ENCODE measurements around the gene KIF12. TPM values are rescaled to one million over a fixed set of nuclear protein-coding genes. Genes with fewer than 3 reads are reported as not detected.

Gene KIF12
- polyA plus RNA-seq, 1 donor (not counting 4 experiments of a cell fraction or from before 2014, with no cell fraction given), result 1.5 TPM

- H3K27ac ChIP-seq (ENCODE audit: control insufficient read depth, insufficient read depth, low read length), result no peak overlapping the region
- no peaks in the 10 kb centered on the region for H3K27me3 ChIP-seq (ENCODE audit: control insufficient read depth, extremely low read depth, insufficient read depth, low read length)
- dilution Hi-C loops (cut with MboI; ENCODE audit: extremely low pct_ligation_motif_present, low sequenced_read_pairs), result no loop called here
- no peak overlapping the region for H3K4me3 ChIP-seq (ENCODE audit: control insufficient read depth in 2 of 3, extremely low read depth in 1 of 3, insufficient read depth in 2 of 3, low read depth in 1 of 3, low read length in 3 of 3)
- FAIRE-seq (no peak), DNase-seq (ENCODE audit: low read depth, low spot score) (no peak)
- H4K20me1 ChIP-seq (ENCODE audit: control insufficient read depth, extremely low read depth, insufficient read depth, low read length), result no peaks in the 10 kb centered on the region
- no peak overlapping the region for H3K4me2 ChIP-seq (ENCODE audit: control insufficient read depth, extremely low read depth, insufficient read depth, low read depth, low read length)
- no peaks in the 10 kb centered on the region for H3K79me2 ChIP-seq (ENCODE audit: control insufficient read depth, insufficient read depth, low read length)
- no peaks in the 10 kb centered on the region for H3K9me3 ChIP-seq (ENCODE audit: control insufficient read depth, low read depth, low read length)
- no peak overlapping the region for H2AFZ ChIP-seq (ENCODE audit: control insufficient read depth, low read length)
- H3K36me3 ChIP-seq (ENCODE audit: control insufficient read depth in 2 of 2, extremely low read depth in 1 of 2, insufficient read depth in 2 of 2, low read length in 2 of 2), result peaks cover 0 to 6% of the 10 kb centered on the region in 2 experiments
- no peaks in the 10 kb centered on the region for H3K9me1 ChIP-seq (ENCODE audit: control insufficient read depth, extremely low read depth, insufficient read depth, low read length)
- no peak for TF ChIP-seq EZH2 (IDR thresholded peaks at IDR 0.05; ENCODE audit: low read length)
- H3K9ac ChIP-seq (ENCODE audit: control insufficient read depth, extremely low read depth, insufficient read depth, low read length), result no peak overlapping the region
- no peaks in the 10 kb centered on the region for H3K4me1 ChIP-seq (ENCODE audit: control insufficient read depth, extremely low read depth, insufficient read depth, low read length)
Observed at GRCh38 chr9:114055894-114056293, 43.2 kb downstream of the KIF12 start.

GRCh38 chr9:114055061-114055460 is 44.0 kb downstream of the KIF12 start:
- Histone ChIP-seq H3K9ac (ENCODE audit: control insufficient read depth, extremely low read depth, insufficient read depth, low read length) (no peak overlapping the region), H4K20me1 (ENCODE audit: control insufficient read depth, extremely low read depth, insufficient read depth, low read length) (no peaks in the 10 kb centered on the region), H3K36me3 (ENCODE audit: control insufficient read depth in 2 of 2, extremely low read depth in 1 of 2, insufficient read depth in 2 of 2, low read length in 2 of 2) (peaks cover 0 to 9% of the 10 kb centered on the region in 2 experiments), H3K4me2 (ENCODE audit: control insufficient read depth, extremely low read depth, insufficient read depth, low read depth, low read length) (no peak overlapping the region), H3K9me1 (ENCODE audit: control insufficient read depth, extremely low read depth, insufficient read depth, low read length) (no peaks in the 10 kb centered on the region), H3K9me3 (ENCODE audit: control insufficient read depth, low read depth, low read length) (no peaks in the 10 kb centered on the region), H3K27ac (ENCODE audit: control insufficient read depth, insufficient read depth, low read length) (no peak overlapping the region), H3K27me3 (ENCODE audit: control insufficient read depth, extremely low read depth, insufficient read depth, low read length) (no peaks in the 10 kb centered on the region), H3K79me2 (ENCODE audit: control insufficient read depth, insufficient read depth, low read length) (no peaks in the 10 kb centered on the region), H3K4me3 (ENCODE audit: control insufficient read depth in 2 of 3, extremely low read depth in 1 of 3, insufficient read depth in 2 of 3, low read depth in 1 of 3, low read length in 3 of 3) (no peak overlapping the region), H2AFZ (ENCODE audit: control insufficient read depth, low read length) (no peak overlapping the region), H3K4me1 (ENCODE audit: control insufficient read depth, extremely low read depth, insufficient read depth, low read length) (no peaks in the 10 kb centered on the region)
- FAIRE-seq (no peak), DNase-seq (ENCODE audit: low read depth, low spot score) (no peak)
- TF ChIP-seq CTCF (optimal IDR thresholded peaks at IDR 0.05 in 1 of 3, IDR thresholded peaks at IDR 0.05 in 1 of 3, conservative IDR thresholded peaks at IDR 0.05 in 1 of 3; ENCODE audit: extremely low read depth in 1 of 3, insufficient read depth in 2 of 3, low read length in 3 of 3), result no peak
- dilution Hi-C loops (cut with MboI; ENCODE audit: extremely low pct_ligation_motif_present, low sequenced_read_pairs), result no loop called here

- H3K79me2 ChIP-seq (ENCODE audit: control insufficient read depth, insufficient read depth, low read length), result no peaks in the 10 kb centered on the region
- dilution Hi-C loops (cut with MboI; ENCODE audit: extremely low pct_ligation_motif_present, low sequenced_read_pairs), result no loop called here
- no peaks in the 10 kb centered on the region for H3K9me3 ChIP-seq (ENCODE audit: control insufficient read depth, low read depth, low read length)
- no peak overlapping the region for H3K4me2 ChIP-seq (ENCODE audit: control insufficient read depth, extremely low read depth, insufficient read depth, low read depth, low read length)
- H3K27ac ChIP-seq (ENCODE audit: control insufficient read depth, insufficient read depth, low read length), result no peak overlapping the region
- no peak overlapping the region for H2AFZ ChIP-seq (ENCODE audit: control insufficient read depth, low read length)
- no peaks in the 10 kb centered on the region for H3K27me3 ChIP-seq (ENCODE audit: control insufficient read depth, extremely low read depth, insufficient read depth, low read length)
- peaks cover 0 to 11% of the 10 kb centered on the region in 2 experiments for H3K36me3 ChIP-seq (ENCODE audit: control insufficient read depth in 2 of 2, extremely low read depth in 1 of 2, insufficient read depth in 2 of 2, low read length in 2 of 2)
- DNase-seq (ENCODE audit: low read depth, low spot score) (no peak), FAIRE-seq (no peak)
- H3K4me1 ChIP-seq (ENCODE audit: control insufficient read depth, extremely low read depth, insufficient read depth, low read length), result no peaks in the 10 kb centered on the region
- TF ChIP-seq CTCF (optimal IDR thresholded peaks at IDR 0.05 in 1 of 3, IDR thresholded peaks at IDR 0.05 in 1 of 3, conservative IDR thresholded peaks at IDR 0.05 in 1 of 3; ENCODE audit: extremely low read depth in 1 of 3, insufficient read depth in 2 of 3, low read length in 3 of 3) (no peak), EZH2 (IDR thresholded peaks at IDR 0.05; ENCODE audit: low read length) (no peak)
- H3K9ac ChIP-seq (ENCODE audit: control insufficient read depth, extremely low read depth, insufficient read depth, low read length), result no peak overlapping the region
- H4K20me1 ChIP-seq (ENCODE audit: control insufficient read depth, extremely low read depth, insufficient read depth, low read length), result no peaks in the 10 kb centered on the region
- H3K4me3 ChIP-seq (ENCODE audit: control insufficient read depth in 2 of 3, extremely low read depth in 1 of 3, insufficient read depth in 2 of 3, low read depth in 1 of 3, low read length in 3 of 3), result no peak overlapping the region
- no peaks in the 10 kb centered on the region for H3K9me1 ChIP-seq (ENCODE audit: control insufficient read depth, extremely low read depth, insufficient read depth, low read length)
Observed at GRCh38 chr9:114054191-114054690, 44.9 kb downstream of the KIF12 start.

Measured in keratinocyte (primary cell).